Panc1 (cell line): ENCODE measurements around the gene TOB1. TPM values are rescaled to one million over a fixed set of nuclear protein-coding genes. Genes with fewer than 3 reads are reported as not detected.

ENCODE experiments used
- ATAC-seq: fragments of 200-7000 bp; cut with Tn5 transposase; 2 replicates; pipeline ENCODE4 v1.9.1; 2020; ENCODE audit warnings: mild to moderate bottlenecking, moderate library complexity
- BruUV-seq: library from RNA; stranded (reverse); fragments of 400-500 nt; replicated peaks from 2 replicates; lab custom pipeline; 2021; lab: Mats Ljungman, UMichigan
- CTCF ChIA-PET: fragments of 300-600 bp; sonication (Branson Sonifier 250); formaldehyde crosslinking; loops from one replicate; lab custom pipeline; 2022; ENCODE audit warnings: antibody characterized with exemption; lab: Charles Lee
- POLR2A ChIA-PET: fragments of 300-600 bp; sonication (Branson Sonifier 250); formaldehyde crosslinking; loops from one replicate; lab custom pipeline; 2022; ENCODE audit warnings: antibody characterized with exemption; lab: Charles Lee
- DNase-seq: peaks from one replicate; pipeline ENCODE4 v3.0.0-alpha.2; 2010; ENCODE audit warnings: low read depth, low spot score
- H3K27ac ChIP-seq: 2 replicates; pipeline ENCODE4 v1.5.1; 2011; ENCODE audit warnings: mild to moderate bottlenecking, low read length, inconsistent platforms
- H3K27me3 ChIP-seq: fragments of 200-500 bp; sonication (Bioruptor generic); 2 replicates; pipeline ENCODE4 v1.6.0; 2014; ENCODE audit warnings: low read length, inconsistent platforms; ENCODE audit not compliant: control insufficient read depth, insufficient read depth
- H3K36me3 ChIP-seq: fragments of 200-500 bp; sonication (Bioruptor generic); 2 replicates; pipeline ENCODE4 v1.5.1; 2014; ENCODE audit warnings: inconsistent platforms, mild to moderate bottlenecking, low read length, moderate library complexity; ENCODE audit not compliant: control insufficient read depth, insufficient read depth
- H3K4me1 ChIP-seq: 2 replicates; pipeline ENCODE4 v1.5.1; 2011; ENCODE audit warnings: inconsistent platforms, mild to moderate bottlenecking, low read length, moderate library complexity; ENCODE audit not compliant: control insufficient read depth, insufficient read depth
- H3K4me3 ChIP-seq, 2 experiments: 2 replicates each; pipeline ENCODE4 v1.5.1; 2011 to 2012; ENCODE audit warnings: low read depth in 2 of 2, low read length in 2 of 2, mild to moderate bottlenecking in 2 of 2, inconsistent platforms in 1 of 2, moderate library complexity in 1 of 2
- H3K9me3 ChIP-seq: fragments of 200-500 bp; sonication (Bioruptor generic); 2 replicates; pipeline ENCODE4 v1.5.1; 2014; ENCODE audit warnings: low read depth, mild to moderate bottlenecking, inconsistent platforms, low read length, moderate library complexity; ENCODE audit not compliant: control insufficient read depth, insufficient read depth
- CTCF ChIP-seq: fragments of 450-650 bp; IDR thresholded peaks from 2 replicates; pipeline ENCODE4 v1.5.1; 2017; ENCODE audit warnings: mild to moderate bottlenecking
- POLR2AphosphoS5 ChIP-seq: IDR thresholded peaks from 2 replicates; pipeline ENCODE4 v1.6.1; 2012; ENCODE audit warnings: mild to moderate bottlenecking, low read depth, low read length, moderate library complexity
- SIN3A ChIP-seq: IDR thresholded peaks from 2 replicates; pipeline ENCODE4 v1.6.1; 2012; ENCODE audit warnings: low read depth, mild to moderate bottlenecking, low read length, moderate library complexity, borderline replicate concordance; ENCODE audit not compliant: insufficient read depth
- TCF7L2 ChIP-seq: IDR thresholded peaks from 2 replicates; pipeline ENCODE4 v1.6.1; 2011; ENCODE audit warnings: mild to moderate bottlenecking, low read depth, low read length, inconsistent platforms
- in situ Hi-C: cut with HindIII; loops from 2 replicates; pipeline ENCODE4 v1.10.0; 2016; ENCODE audit warnings: low sequenced_read_pairs, low pct_unique_long_range_greater_than_20kb
- intact Hi-C: fragments of 100-400 bp; cut with micrococcal nuclease; formaldehyde crosslinking; loops from one replicate; pipeline ENCODE4 v1.10.0; 2022; ENCODE audit not compliant: unreplicated experiment
- total RNA-seq: library from RNA; stranded (reverse); gene quantifications from one replicate; pipeline ENCODE4 v1.2.1, GENCODE V29; 2021; ENCODE audit not compliant: unreplicated experiment
- TF ChIP-seq, protein P1 (sequence below), 2 experiments: IDR thresholded peaks; 2 replicates each; pipeline ENCODE4 v1.6.1; 2011 to 2012; ENCODE audit warnings: low read depth in 2 of 2, control low read depth in 1 of 2, low read length in 1 of 2, mild to moderate bottlenecking in 1 of 2, moderate library complexity in 1 of 2; ENCODE audit not compliant: insufficient read depth in 1 of 2

The TOB1 gene
- total RNA-seq, 1 experiment from 2014 or later = 117 TPM

- Histone ChIP-seq H3K27ac (peak overlapping the region; percentile 23; the same call in 1 of the 2 replicates), H3K4me1 (peaks cover 43% of the 10 kb centered on the region), H3K4me3 (no peak overlapping the region), H3K9me3 (no peaks in the 10 kb centered on the region), H3K36me3 (no peaks in the 10 kb centered on the region), H3K27me3 (no peaks in the 10 kb centered on the region)
- in situ Hi-C loops = no loop called here
- ATAC-seq (no peak), DNase-seq (no peak)
- BruUV-seq = no TSS peak
- TF ChIP-seq TCF7L2 (no peak), CTCF (no peak), SIN3A (no peak), POLR2AphosphoS5 (no peak)
- TF ChIP-seq, protein P1, sequence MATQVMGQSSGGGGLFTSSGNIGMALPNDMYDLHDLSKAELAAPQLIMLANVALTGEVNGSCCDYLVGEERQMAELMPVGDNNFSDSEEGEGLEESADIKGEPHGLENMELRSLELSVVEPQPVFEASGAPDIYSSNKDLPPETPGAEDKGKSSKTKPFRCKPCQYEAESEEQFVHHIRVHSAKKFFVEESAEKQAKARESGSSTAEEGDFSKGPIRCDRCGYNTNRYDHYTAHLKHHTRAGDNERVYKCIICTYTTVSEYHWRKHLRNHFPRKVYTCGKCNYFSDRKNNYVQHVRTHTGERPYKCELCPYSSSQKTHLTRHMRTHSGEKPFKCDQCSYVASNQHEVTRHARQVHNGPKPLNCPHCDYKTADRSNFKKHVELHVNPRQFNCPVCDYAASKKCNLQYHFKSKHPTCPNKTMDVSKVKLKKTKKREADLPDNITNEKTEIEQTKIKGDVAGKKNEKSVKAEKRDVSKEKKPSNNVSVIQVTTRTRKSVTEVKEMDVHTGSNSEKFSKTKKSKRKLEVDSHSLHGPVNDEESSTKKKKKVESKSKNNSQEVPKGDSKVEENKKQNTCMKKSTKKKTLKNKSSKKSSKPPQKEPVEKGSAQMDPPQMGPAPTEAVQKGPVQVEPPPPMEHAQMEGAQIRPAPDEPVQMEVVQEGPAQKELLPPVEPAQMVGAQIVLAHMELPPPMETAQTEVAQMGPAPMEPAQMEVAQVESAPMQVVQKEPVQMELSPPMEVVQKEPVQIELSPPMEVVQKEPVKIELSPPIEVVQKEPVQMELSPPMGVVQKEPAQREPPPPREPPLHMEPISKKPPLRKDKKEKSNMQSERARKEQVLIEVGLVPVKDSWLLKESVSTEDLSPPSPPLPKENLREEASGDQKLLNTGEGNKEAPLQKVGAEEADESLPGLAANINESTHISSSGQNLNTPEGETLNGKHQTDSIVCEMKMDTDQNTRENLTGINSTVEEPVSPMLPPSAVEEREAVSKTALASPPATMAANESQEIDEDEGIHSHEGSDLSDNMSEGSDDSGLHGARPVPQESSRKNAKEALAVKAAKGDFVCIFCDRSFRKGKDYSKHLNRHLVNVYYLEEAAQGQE (IDR thresholded peaks at IDR 0.05; ENCODE audit: insufficient read depth in 1 of 2, low read depth in 2 of 2, low read length in 1 of 2) = no peak
- ChIA-PET CTCF (no interaction called here), POLR2A (interaction anchor here (0.5 to 1.1 kb wide), 2 partner anchors 40 to 130 kb away, joined by 3 to 4 read pairs; partner anchors contain the start of gene TOB1)
- intact Hi-C loops = no loop called here
Measured at GRCh38 chr17:50906443-50906842, 40.3 kb upstream of the TOB1 start.

- CTCF ChIA-PET = interaction anchor here (0.5 to 0.9 kb wide), 2 partner anchors 39 to 42 kb away, joined by 3 to 7 read pairs; no protein-coding TSS in a partner anchor
- Histone ChIP-seq H3K4me1 (peaks cover 43% of the 10 kb centered on the region), H3K9me3 (no peaks in the 10 kb centered on the region), H3K27ac (peak overlapping the region; percentile 82), H3K36me3 (no peaks in the 10 kb centered on the region), H3K27me3 (no peaks in the 10 kb centered on the region), H3K4me3 (no peak overlapping the region)
- in situ Hi-C loops (no loop called here), intact Hi-C loops (no loop called here)
- DNase-seq (no peak), ATAC-seq (no peak; the same call in 1 of the 2 replicates)
- POLR2A ChIA-PET = interaction anchor here (0.6 to 0.7 kb wide), 2 partner anchors 9 to 21 kb away, joined by 4 to 7 read pairs; no protein-coding TSS in a partner anchor
- no TSS peak for BruUV-seq
- TF ChIP-seq CTCF (no peak), SIN3A (no peak), TCF7L2 (no peak), POLR2AphosphoS5 (no peak)
- TF ChIP-seq, protein P1 (IDR thresholded peaks at IDR 0.05; ENCODE audit: insufficient read depth in 1 of 2, low read depth in 2 of 2, low read length in 1 of 2) = no peak
Measured at GRCh38 chr17:50905460-50905803, 39.3 kb upstream of the TOB1 start.
